Fibroblast of lung (primary cell): ENCODE data around the gene GLA. TPM values are rescaled to one million over a fixed set of nuclear protein-coding genes. Genes with fewer than 3 reads are reported as not detected.

Experiments
- DNase-seq, 2 donors: peaks; one replicate each; pipeline versions ENCODE4 v3.0.0 to v3.0.0-alpha.2; 2010; ENCODE audit warnings: low read depth in 2 of 2
- H2AFZ ChIP-seq: 2 replicates; pipeline ENCODE4 v1.5.1; 2012; ENCODE audit warnings: low read length, control low read depth, inconsistent platforms
- H3K27ac ChIP-seq: 2 replicates; pipeline ENCODE4 v1.5.1; 2011; ENCODE audit warnings: low read length, control low read depth; ENCODE audit not compliant: insufficient read depth
- H3K27me3 ChIP-seq: 2 replicates; pipeline ENCODE4 v1.5.1; 2011; ENCODE audit warnings: mild to moderate bottlenecking, low read length; ENCODE audit not compliant: control insufficient read depth, insufficient read depth
- H3K36me3 ChIP-seq: 2 replicates; pipeline ENCODE4 v1.5.1; 2011; ENCODE audit warnings: low read length; ENCODE audit not compliant: control insufficient read depth, insufficient read depth
- H3K4me1 ChIP-seq: 2 replicates; pipeline ENCODE4 v1.5.1; 2011; ENCODE audit warnings: low read length; ENCODE audit not compliant: control insufficient read depth, insufficient read depth; ENCODE audit errors: extremely low read depth
- H3K4me2 ChIP-seq: 2 replicates; pipeline ENCODE4 v1.5.1; 2011; ENCODE audit warnings: low read length, control low read depth; ENCODE audit not compliant: insufficient read depth; ENCODE audit errors: extremely low read depth
- H3K4me3 ChIP-seq, 4 experiments: fragments of 200-600 bp in 1 of 4; sonication (generic) in 1 of 4; replicated peaks in 1 of 4; 2 replicates each; pipeline ENCODE4 v1.5.1; 2011 to 2016; ENCODE audit warnings: low read length in 4 of 4, low read depth in 3 of 4, mild to moderate bottlenecking in 3 of 4, control low read depth in 2 of 4, inconsistent platforms in 1 of 4, mixed read lengths in 1 of 4; ENCODE audit not compliant: insufficient read depth in 1 of 4; ENCODE audit errors: control extremely low read depth in 1 of 4
- H3K79me2 ChIP-seq: 2 replicates; pipeline ENCODE4 v1.5.1; 2012; ENCODE audit warnings: mild to moderate bottlenecking, low read length, inconsistent platforms; ENCODE audit not compliant: control insufficient read depth, insufficient read depth
- H3K9ac ChIP-seq: 2 replicates; pipeline ENCODE4 v1.5.1; 2011; ENCODE audit warnings: mild to moderate bottlenecking, low read length, control low read depth; ENCODE audit not compliant: insufficient read depth
- H3K9me3 ChIP-seq: 2 replicates; pipeline ENCODE4 v1.5.1; 2012; ENCODE audit warnings: low read depth, low read length; ENCODE audit not compliant: control insufficient read depth, insufficient read depth
- H4K20me1 ChIP-seq: 2 replicates; pipeline ENCODE4 v1.5.1; 2011; ENCODE audit warnings: low read length; ENCODE audit not compliant: control insufficient read depth, insufficient read depth; ENCODE audit errors: extremely low read depth
- CTCF ChIP-seq, 2 donors: IDR thresholded peaks in 1 of 2; conservative IDR thresholded peaks in 1 of 2; 1 replicate in 1 of 2; 2 replicates in 1 of 2; pipeline ENCODE4 v1.5.1; 2011 to 2012; ENCODE audit warnings: low read length in 2 of 2, control low read depth in 1 of 2, inconsistent platforms in 1 of 2, low read depth in 1 of 2, mild to moderate bottlenecking in 1 of 2
- EZH2 ChIP-seq: IDR thresholded peaks from 2 replicates; pipeline ENCODE4 v1.5.1; 2012; ENCODE audit warnings: low read length, control low read depth, mild to moderate bottlenecking; ENCODE audit errors: missing control alignments
- polyA plus RNA-seq, 2 donors: library from polyadenylated mRNA; depleted of rRNA in 1 of 2; stranded (reverse) in 1 of 2; unstranded in 1 of 2; fragments of >200 nt; gene quantifications; 2 replicates each; pipeline ENCODE4 v1.2.1, GENCODE V29; 2011 to 2012; ENCODE audit warnings: missing spikeins in 1 of 2
- total RNA-seq: library from RNA; depleted of rRNA; stranded (reverse); fragments of >200 nt; gene quantifications from 2 replicates; pipeline ENCODE4 v1.2.1, GENCODE V29; 2014

GLA gene
- total and polyA plus RNA-seq, 2 donors (not counting 1 experiment from before 2014, with no cell fraction given) = 19.3 to 23.1 TPM

DNA sequence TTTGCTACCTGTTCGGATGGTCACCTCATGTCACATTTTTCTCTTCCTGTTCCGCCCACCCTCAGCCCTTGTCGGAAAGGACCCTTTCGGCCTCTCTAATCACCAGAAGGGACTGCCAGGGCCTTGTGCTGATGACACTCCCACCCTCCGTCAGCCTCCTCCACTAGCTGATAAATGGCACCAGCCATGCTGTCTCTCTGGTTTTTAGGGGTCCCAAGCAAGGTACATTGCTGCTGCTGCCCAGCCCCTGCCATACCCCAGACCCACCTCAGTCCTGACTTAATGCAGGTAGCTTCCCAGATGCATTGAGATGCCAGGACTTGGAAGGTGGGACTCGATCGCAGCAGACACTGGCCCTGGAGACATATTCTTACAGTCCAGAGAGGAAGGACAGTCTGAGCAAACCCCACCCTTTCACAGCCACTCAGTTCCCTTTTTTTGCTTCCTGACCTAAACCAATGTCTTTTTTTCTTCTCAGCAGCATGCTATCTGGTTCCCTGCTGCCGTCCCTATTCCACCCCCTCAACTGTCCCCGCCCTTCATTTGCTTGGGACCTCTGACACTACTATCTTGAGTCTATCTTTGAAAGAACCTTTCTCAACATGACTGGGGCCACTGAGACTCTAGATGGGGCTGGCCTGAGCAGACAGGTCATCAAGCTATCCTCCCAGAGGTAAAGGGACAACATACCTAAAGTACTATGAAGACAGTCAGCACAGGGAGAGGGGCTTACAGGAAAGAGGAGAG is 21.8 kb downstream of the GLA start, which contains the start of gene BTK:
TSS of gene BTK (minus strand) at position 397 of the 747 bp plus-strand sequence. CDS start 10,907 bp downstream, outside the sequence.
- no peak for TF ChIP-seq EZH2
- TF ChIP-seq CTCF (conservative IDR thresholded peaks at IDR 0.05 in 1 of 2, IDR thresholded peaks at IDR 0.05 in 1 of 2; ENCODE audit: low read depth in 1 of 2, low read length in 2 of 2) = no peak
- H3K9me3 ChIP-seq = no peaks in the 10 kb centered on the region
- H4K20me1 ChIP-seq = no peaks in the 10 kb centered on the region
- no peaks in the 10 kb centered on the region for H3K27me3 ChIP-seq
- no peak for DNase-seq
- H2AFZ ChIP-seq = no peak within 1 kb of the TSS
- H3K36me3 ChIP-seq = no peaks in the 10 kb centered on the region
- H3K27ac ChIP-seq = no peak within 1 kb of the TSS
- no peak within 1 kb of the TSS for H3K4me2 ChIP-seq
- H3K4me1 ChIP-seq = no peaks in the 10 kb centered on the region
- H3K9ac ChIP-seq = no peak within 1 kb of the TSS
- H3K79me2 ChIP-seq = peaks cover 1% of the 10 kb centered on the region
- H3K4me3 ChIP-seq = no peak within 1 kb of the TSS

GRCh38 chrX:101385026-101385684 is 22.6 kb downstream of the GLA start:
- TF ChIP-seq CTCF (conservative IDR thresholded peaks at IDR 0.05 in 1 of 2, IDR thresholded peaks at IDR 0.05 in 1 of 2; ENCODE audit: low read depth in 1 of 2, low read length in 2 of 2) (no peak), EZH2 (no peak)
- Histone ChIP-seq H4K20me1 (no peaks in the 10 kb centered on the region), H3K4me1 (no peaks in the 10 kb centered on the region), H3K79me2 (no peaks in the 10 kb centered on the region), H3K9ac (no peak overlapping the region), H3K36me3 (no peaks in the 10 kb centered on the region), H3K27me3 (no peaks in the 10 kb centered on the region), H3K27ac (no peak overlapping the region), H2AFZ (no peak overlapping the region), H3K4me2 (no peak overlapping the region), H3K9me3 (no peaks in the 10 kb centered on the region), H3K4me3 (no peak overlapping the region)
- no peak for DNase-seq

- H3K79me2 ChIP-seq = no peaks in the 10 kb centered on the region
- H3K9ac ChIP-seq = no peak overlapping the region
- H3K9me3 ChIP-seq = no peaks in the 10 kb centered on the region
- no peaks in the 10 kb centered on the region for H3K27me3 ChIP-seq
- H3K36me3 ChIP-seq = no peaks in the 10 kb centered on the region
- H3K27ac ChIP-seq = no peak overlapping the region
- DNase-seq = no peak
- no peak overlapping the region for H3K4me2 ChIP-seq
- H3K4me1 ChIP-seq = no peaks in the 10 kb centered on the region
- no peak for TF ChIP-seq EZH2
- TF ChIP-seq CTCF (conservative IDR thresholded peaks at IDR 0.05 in 1 of 2, IDR thresholded peaks at IDR 0.05 in 1 of 2; ENCODE audit: low read depth in 1 of 2, low read length in 2 of 2) = no peak
- no peak overlapping the region for H3K4me3 ChIP-seq
- H4K20me1 ChIP-seq = no peaks in the 10 kb centered on the region
- H2AFZ ChIP-seq = no peak overlapping the region
Measured at GRCh38 chrX:101383679-101384205, 24.0 kb downstream of the GLA start.
